NCI-H524 (cell line): Measurements from ENCODE around the gene PITPNM3.
A peak's percentile ranks its signal among the peaks of the same experiment; 100 is the strongest.

Experiments used
- DNase-seq, 2 experiments: peaks; one replicate each; lab custom pipeline; 2025; lab: John Stamatoyannopoulos, UW

PITPNM3 gene

GRCh38 chr17:6551869-6552531, 4.4 kb downstream of the PITPNM3 start:
- DNase-seq: no peak

- no peak for DNase-seq
Observed at GRCh38 chr17:6551356-6551755, 5.0 kb downstream of the PITPNM3 start.

- no peak for DNase-seq
Observed at GRCh38 chr17:6549384-6550036, 6.8 kb downstream of the PITPNM3 start.

- DNase-seq: no peak
Observed at GRCh38 chr17:6548578-6549330, 7.6 kb downstream of the PITPNM3 start.

GRCh38 chr17:6548034-6548433, 8.3 kb downstream of the PITPNM3 start:
- no peak for DNase-seq

GRCh38 chr17:6547336-6547735, 9.0 kb downstream of the PITPNM3 start:
- peak; percentile 43 to 59 for DNase-seq

GRCh38 chr17:6546069-6546718, 10.2 kb downstream of the PITPNM3 start:
- no peak for DNase-seq

GRCh38 chr17:6545291-6545690, 11.1 kb downstream of the PITPNM3 start:
- DNase-seq: no peak

- no peak for DNase-seq
Observed at GRCh38 chr17:6544011-6544370, 12.4 kb downstream of the PITPNM3 start.

GRCh38 chr17:6543079-6544010, 13.0 kb downstream of the PITPNM3 start:
- no peak for DNase-seq

- DNase-seq: no peak
Observed at GRCh38 chr17:6542577-6542976, 13.8 kb downstream of the PITPNM3 start.

- DNase-seq: peak; percentile 1 to 46
Observed at GRCh38 chr17:6541886-6542285, 14.5 kb downstream of the PITPNM3 start.

GRCh38 chr17:6539871-6540270, 16.5 kb downstream of the PITPNM3 start:
- DNase-seq: no peak

- DNase-seq: no peak
Observed at GRCh38 chr17:6536566-6537065, 19.7 kb downstream of the PITPNM3 start.

- no peak for DNase-seq
Observed at GRCh38 chr17:6536053-6536452, 20.3 kb downstream of the PITPNM3 start.

GRCh38 chr17:6534846-6535514, 21.4 kb downstream of the PITPNM3 start:
- no peak for DNase-seq

- DNase-seq: no peak
Observed at GRCh38 chr17:6532441-6532885, 23.9 kb downstream of the PITPNM3 start.

GRCh38 chr17:6531575-6531974, 24.8 kb downstream of the PITPNM3 start:
- no peak for DNase-seq

GRCh38 chr17:6530324-6530920, 25.9 kb downstream of the PITPNM3 start:
- DNase-seq: no peak

GRCh38 chr17:6528557-6528956, 27.8 kb downstream of the PITPNM3 start:
- DNase-seq: no peak
